Measurements from ENCODE around the gene GNPNAT1.
A peak's percentile ranks its signal among the peaks of the same experiment; 100 is the strongest.
"Not testable (repeated sequence)": the region's sequence is repeated elsewhere in the genome, so short reads cannot be mapped to it uniquely, and the experiment has no call there.

GNPNAT1 gene

DNA sequence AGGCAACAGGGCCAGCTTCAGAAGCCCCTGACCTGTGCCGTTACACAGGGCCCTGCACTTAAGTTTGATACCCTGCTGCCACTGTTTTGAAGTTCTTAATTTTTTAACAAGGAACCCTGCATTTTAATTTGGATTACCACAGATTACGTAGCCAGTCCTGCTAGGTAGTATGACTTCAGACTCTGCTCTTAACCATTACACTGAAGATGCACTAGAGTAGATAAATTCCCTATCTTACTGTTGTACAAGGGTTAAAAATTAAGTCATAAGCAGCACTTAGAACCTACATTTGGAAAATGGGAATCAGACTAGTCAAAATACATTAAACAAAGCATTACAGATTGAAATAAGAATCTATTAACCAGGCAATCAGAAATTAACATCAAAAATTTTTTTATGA lies 2.3 kb downstream of the GNPNAT1 start:
- no peak for DNase-seq

GRCh38 chr14:52786887-52787286 lies 4.5 kb downstream of the GNPNAT1 start:
- DNase-seq = no peak

- no peak for DNase-seq
Measured at GRCh38 chr14:52783206-52783605, 8.2 kb downstream of the GNPNAT1 start.

- DNase-seq = no peak
Measured at GRCh38 chr14:52781629-52782028, 9.8 kb downstream of the GNPNAT1 start.

GRCh38 chr14:52780893-52781292 lies 10.5 kb downstream of the GNPNAT1 start:
- DNase-seq = no peak

DNA sequence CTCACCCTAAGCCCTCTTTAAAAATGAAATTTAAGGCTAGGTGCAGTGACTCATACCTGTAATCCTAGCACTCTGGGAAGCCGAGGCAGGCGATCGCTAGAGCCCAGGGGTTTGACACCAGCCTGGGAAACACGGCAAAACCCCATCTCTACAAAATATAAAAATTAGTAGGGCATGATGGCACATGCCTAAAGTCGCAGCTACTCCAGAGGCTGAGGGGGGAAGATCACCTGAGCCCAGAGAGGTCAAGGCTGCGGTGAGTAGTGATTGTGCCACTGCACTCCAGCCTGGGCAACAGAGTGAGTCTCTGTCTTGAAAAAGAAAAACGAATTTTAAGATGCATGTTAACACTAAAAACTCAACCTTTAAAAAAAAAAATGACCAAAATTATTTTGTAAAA lies 12.7 kb downstream of the GNPNAT1 start:
- DNase-seq = no peak

GRCh38 chr14:52776816-52777215 lies 14.6 kb downstream of the GNPNAT1 start:
- DNase-seq = no peak

DNA sequence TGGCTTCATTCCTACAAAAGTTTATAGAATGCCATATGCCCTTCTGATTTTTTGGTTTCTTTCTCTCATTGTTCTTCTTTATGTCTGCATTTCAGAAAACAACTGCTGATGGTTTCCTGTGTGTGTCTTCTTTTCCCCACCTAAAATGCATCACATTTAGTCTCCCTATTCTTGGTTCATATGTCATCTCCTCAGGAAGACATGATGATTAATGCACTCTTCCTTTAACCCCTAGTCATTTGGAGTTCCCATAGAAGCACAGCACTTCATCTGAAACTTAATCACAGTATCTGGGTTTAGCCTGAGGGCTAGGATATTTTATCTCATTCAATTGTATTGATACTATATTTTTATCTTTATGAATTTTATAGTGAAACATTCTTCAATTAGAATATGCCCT lies 21.5 kb downstream of the GNPNAT1 start:
- DNase-seq = no peak

- DNase-seq = no peak
Measured at GRCh38 chr14:52767058-52767833, 24.2 kb downstream of the GNPNAT1 start.

- not testable (repeated sequence) for DNase-seq
Measured at GRCh38 chr14:52762923-52763322, 28.5 kb downstream of the GNPNAT1 start.

GRCh38 chr14:52759145-52759544 lies 32.3 kb downstream of the GNPNAT1 start:
- no peak for DNase-seq

GRCh38 chr14:52755607-52756316 lies 35.6 kb downstream of the GNPNAT1 start:
- no peak for DNase-seq

GRCh38 chr14:52748647-52749292 lies 42.6 kb downstream of the GNPNAT1 start:
- no peak for DNase-seq

GRCh38 chr14:52741865-52742264 lies 49.5 kb downstream of the GNPNAT1 start:
- DNase-seq = no peak

GRCh38 chr14:52740751-52741150 lies 50.7 kb downstream of the GNPNAT1 start:
- DNase-seq = no peak

- no peak for DNase-seq
Measured at GRCh38 chr14:52738409-52738808, 53.0 kb downstream of the GNPNAT1 start.

GRCh38 chr14:52735921-52736489 lies 55.4 kb downstream of the GNPNAT1 start:
- no peak for DNase-seq

- DNase-seq = no peak
Measured at GRCh38 chr14:52733824-52734223, 57.6 kb downstream of the GNPNAT1 start.

DNA sequence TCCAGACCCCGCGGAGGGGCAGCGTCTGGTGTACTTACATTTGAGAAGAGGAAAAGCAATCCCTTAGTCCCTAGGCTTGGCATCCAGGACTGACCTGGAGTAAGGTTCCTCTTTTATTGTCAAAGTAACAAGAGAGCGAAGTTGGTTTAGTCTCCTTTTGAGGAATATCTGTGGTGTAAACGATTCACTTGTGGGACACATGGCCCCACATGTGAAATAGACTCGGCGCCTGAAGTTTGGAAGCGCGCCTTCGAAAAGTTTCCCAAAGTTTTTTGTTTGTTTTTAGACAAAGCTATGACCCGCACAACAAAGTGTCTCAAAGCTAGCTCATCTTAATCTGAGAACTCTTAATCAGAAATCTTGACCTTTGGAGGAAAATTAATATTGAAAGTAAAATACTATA lies 60.7 kb downstream of the GNPNAT1 start:
- DNase-seq = no peak

GRCh38 chr14:52729925-52730708 lies 61.3 kb downstream of the GNPNAT1 start, which contains the start of gene STYX:
Gene STYX, plus strand, starts transcription at chr14:52730166. Its CDS starts 309 bp downstream, at chr14:52730475.
- peak; percentile 93 for DNase-seq

- no peak for DNase-seq
Measured at GRCh38 chr14:52729585-52729924, 61.9 kb downstream of the GNPNAT1 start.

GRCh38 chr14:52729035-52729434 lies 62.4 kb downstream of the GNPNAT1 start:
- DNase-seq = not testable (repeated sequence)

- DNase-seq = not testable (repeated sequence)
Measured at GRCh38 chr14:52727509-52727908, 63.9 kb downstream of the GNPNAT1 start.
